Bone marrow (tissue), 2 donors: ENCODE data around the gene C6orf136.

Source experiments
- DNase-seq, 2 donors: peaks; one replicate each; lab custom pipeline; 2025; lab: John Stamatoyannopoulos, UW

C6orf136 gene

DNA sequence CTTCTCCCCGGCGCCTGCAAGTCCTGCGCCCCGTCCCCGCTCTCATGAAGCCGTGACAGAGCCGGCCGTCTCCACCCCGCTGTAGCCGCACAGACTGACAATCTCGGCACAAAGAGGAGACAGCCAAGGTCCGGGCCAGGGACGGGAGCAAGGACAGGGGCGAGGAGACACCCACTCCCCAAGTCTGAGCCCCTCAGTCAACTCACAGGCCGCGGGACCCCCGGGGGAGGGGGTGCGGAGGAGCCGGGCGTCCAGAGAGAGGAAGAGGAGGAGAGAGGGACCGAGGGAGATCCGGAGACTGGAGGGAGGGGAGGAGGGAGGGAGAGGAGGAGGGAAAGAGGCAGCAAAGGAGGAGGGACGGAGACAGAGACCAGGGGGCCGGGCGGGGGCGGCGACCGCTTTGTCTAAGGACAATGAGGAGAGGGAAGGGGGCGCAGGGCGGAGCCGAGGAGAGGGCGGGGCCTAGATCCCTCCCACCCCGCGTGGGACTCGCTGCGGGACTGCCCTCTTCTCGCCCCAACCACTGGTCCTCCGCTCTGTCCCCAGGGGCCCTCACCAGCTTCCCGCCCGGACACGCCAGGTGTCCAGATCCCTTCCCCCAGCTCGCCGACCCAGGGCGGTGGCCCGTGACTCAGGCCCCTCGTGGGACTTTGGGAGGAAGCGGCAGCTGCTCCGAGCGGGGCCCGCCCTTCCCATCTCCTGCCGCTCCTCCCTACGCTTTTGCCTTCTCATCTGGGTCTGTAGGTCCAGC is 40.1 kb downstream of the C6orf136 start:
- DNase-seq = peak; percentile 81 to 92

DNA sequence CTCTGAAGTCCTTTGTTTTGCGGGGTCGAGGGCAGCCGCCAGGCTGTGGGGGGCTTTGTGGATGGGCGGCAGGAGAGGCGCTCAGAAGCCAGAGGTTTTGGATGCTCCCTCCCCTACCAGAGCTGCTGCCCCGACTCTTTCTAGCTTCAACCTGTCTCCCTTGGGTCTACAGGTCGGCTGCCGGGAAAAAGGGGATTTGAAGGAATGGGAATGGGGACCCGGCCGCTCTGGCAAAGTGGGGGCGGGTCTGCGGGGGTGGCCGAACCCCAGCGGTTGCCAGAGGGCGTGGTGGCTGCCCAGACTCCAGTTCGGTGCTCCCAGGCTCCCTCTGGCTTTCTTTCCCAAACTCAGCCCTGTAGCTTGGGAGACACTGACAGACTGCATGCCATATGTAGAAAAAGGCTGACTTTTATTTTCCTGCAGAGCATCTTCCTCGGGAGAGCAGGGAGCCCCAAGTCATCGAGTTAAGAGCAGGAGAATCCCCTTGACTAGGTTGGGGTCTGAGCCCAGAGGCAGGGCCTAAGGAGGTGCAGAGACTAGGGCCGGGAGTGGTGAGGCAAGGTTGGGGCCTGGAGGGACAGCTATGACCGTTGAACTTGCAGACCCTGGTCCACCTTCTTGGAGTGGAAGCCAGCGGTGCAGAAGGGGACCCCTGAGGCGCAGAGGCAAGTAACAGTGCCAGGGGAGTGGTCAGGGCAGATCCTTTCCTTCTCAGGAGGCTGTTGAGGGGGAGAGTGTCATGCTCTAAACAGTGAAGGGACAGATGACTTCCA is 40.9 kb downstream of the C6orf136 start:
- no peak for DNase-seq

- DNase-seq = no peak
Measured at GRCh38 chr6:30688569-30688968, 41.6 kb downstream of the C6orf136 start.

- DNase-seq = no peak
Measured at GRCh38 chr6:30689022-30689865, 42.3 kb downstream of the C6orf136 start.

DNA sequence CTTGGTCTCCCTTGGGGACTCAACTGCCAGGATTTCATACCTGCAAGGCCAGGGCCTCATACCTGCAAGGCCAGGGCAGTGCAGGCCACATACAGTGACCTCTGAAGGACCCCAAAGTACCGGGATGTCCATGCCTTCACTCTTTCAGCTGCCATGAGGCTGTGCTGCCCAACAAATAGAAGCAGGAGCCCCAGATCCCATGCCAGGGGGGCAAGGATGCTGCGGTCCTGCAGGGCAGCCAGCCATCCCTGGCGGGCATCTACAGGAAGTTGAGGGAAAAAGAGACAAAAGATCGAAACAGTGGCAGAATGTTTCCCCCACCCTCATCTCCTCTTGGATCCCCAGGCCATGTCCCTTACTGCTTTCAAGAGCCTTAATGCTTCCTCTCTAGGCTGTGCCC is 43.1 kb downstream of the C6orf136 start:
- DNase-seq = no peak

- peak; percentile 74 for DNase-seq
Measured at GRCh38 chr6:30690403-30691207, 43.7 kb downstream of the C6orf136 start, which contains the start of gene NRM. TSS of gene NRM (minus strand) at chr6:30690984. CDS start at chr6:30690974, 10 bp downstream.

- DNase-seq = no peak
Measured at GRCh38 chr6:30691208-30691847, 44.4 kb downstream of the C6orf136 start.

GRCh38 chr6:30696432-30696831 is 49.5 kb downstream of the C6orf136 start:
- no peak for DNase-seq

- no peak for DNase-seq
Measured at GRCh38 chr6:30700340-30700739, 53.4 kb downstream of the C6orf136 start.
